SH-SY5Y (cell line): Measurements from ENCODE around the gene FAXDC2.

Experiments used
- GATA2 ChIP-seq: IDR thresholded peaks from 2 replicates; pipeline ENCODE4 v1.6.1; 2011; ENCODE audit warnings: mild to moderate bottlenecking, low read depth, low read length
- GATA3 ChIP-seq: IDR thresholded peaks from 2 replicates; pipeline ENCODE4 v1.6.1; 2011; ENCODE audit warnings: low read depth, mild to moderate bottlenecking, low read length, moderate library complexity

DNA sequence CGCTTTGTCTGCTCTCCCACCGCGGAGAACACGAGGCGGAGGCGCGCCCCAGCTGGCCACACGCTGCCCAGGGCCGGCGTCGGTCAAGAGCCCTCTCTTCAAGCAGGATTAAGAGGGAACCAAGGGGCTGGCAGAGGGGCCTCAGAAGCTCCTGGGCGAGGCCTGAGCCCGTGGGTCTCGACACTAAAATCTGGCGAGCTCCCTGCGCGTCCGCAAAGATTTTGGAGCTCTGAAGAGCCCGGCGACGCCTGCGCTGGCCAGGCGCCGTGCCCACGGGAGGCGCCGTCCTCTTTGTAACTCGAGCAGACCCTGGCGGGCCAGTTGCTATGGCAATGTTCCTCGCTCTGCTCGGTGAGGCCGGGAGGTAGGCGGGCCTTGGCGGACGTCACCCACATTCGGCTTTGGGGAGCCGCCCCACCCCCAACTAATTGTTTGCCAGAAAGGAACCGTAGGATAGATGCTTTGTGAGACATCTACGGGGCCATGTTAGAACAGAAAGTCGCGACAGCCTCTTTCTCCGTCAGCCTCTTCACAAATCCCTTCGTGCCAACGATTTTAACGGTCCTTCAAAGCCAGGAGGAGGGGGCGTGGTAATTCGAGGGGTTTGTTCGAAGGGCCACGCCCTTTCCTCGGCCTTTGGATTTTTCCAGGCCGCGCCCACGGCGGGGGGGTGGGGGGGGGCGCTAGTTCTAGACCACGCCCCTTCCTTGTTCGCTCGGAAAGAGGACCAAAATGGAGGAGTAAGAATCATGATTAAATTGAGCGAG lies 7.3 kb upstream of the FAXDC2 start:
- TF ChIP-seq GATA3 (no peak), GATA2 (no peak)
